Measurements from ENCODE around the gene BSND. TPM values are rescaled to one million over a fixed set of nuclear protein-coding genes. Genes with fewer than 3 reads are reported as not detected.

Gene BSND
- not detected for total RNA-seq

DNA sequence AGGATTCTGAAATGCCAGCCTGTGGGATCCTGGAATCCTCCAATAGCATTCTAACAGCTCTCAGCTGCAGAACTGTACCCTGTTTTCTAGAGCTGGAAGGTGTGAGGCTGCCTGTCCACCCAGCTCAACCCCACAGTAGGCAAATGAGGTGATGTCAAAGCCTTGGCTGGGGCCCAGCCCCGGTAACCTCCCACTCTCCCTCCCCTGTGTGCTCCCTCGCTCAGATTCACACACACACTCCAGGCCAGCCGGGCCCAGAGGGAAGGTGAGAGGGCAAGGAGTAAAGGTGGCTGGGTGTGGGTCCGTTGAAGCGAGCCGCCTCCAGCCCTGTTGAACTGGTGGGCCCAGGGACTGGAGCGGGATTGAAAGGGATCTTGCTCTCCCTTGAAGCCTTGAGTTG is at the start of gene BSND:
TSS of gene BSND (plus strand) at position 257 of the 400 bp plus-strand sequence. CDS start 254 bp downstream, outside the sequence.
- peaks cover 0 to 9% of the 10 kb centered on the region in 2 donors for H3K4me1 ChIP-seq
- H3K36me3 ChIP-seq: no peaks in the 10 kb centered on the region
- DNase-seq: no peak
- no peak for TF ChIP-seq POLR2A (IDR thresholded peaks at IDR 0.05)
- TF ChIP-seq, protein P1, sequence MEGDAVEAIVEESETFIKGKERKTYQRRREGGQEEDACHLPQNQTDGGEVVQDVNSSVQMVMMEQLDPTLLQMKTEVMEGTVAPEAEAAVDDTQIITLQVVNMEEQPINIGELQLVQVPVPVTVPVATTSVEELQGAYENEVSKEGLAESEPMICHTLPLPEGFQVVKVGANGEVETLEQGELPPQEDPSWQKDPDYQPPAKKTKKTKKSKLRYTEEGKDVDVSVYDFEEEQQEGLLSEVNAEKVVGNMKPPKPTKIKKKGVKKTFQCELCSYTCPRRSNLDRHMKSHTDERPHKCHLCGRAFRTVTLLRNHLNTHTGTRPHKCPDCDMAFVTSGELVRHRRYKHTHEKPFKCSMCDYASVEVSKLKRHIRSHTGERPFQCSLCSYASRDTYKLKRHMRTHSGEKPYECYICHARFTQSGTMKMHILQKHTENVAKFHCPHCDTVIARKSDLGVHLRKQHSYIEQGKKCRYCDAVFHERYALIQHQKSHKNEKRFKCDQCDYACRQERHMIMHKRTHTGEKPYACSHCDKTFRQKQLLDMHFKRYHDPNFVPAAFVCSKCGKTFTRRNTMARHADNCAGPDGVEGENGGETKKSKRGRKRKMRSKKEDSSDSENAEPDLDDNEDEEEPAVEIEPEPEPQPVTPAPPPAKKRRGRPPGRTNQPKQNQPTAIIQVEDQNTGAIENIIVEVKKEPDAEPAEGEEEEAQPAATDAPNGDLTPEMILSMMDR (IDR thresholded peaks at IDR 0.05): no peak
- intact Hi-C loops (cut with DNase I): no loop called here
- no peaks in the 10 kb centered on the region for H3K9me3 ChIP-seq
- peaks cover 5% of the 10 kb centered on the region for H3K27me3 ChIP-seq
- no peak within 1 kb of the TSS for H3K27ac ChIP-seq
- WGBS, 2 donors: 56 to 64% methylated on average over 4 to 7 of the region's 7 CpGs
- no peak within 1 kb of the TSS for H3K4me3 ChIP-seq (replicated peaks in 1 of 3)

DNA sequence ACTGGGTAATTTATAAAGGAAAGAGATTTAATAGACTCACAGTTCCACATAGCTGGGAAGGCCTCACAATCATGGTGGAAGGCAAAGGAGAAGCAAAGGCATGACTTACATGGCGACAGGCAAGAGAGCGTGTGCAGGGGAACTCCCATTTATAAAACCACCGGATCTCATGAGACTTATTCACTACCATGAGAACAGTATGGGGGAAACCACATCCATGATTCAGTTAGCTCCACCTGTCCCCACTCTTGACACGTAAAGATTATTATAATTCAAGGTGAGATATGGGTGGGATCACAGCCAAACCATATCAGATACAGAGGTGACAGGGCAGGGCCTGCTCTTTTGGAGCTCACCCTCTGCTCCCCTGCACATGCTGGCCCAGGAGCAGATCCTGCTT is 49.7 kb upstream of the BSND start:
- TF ChIP-seq, protein P1 (IDR thresholded peaks at IDR 0.05): no peak
- no peak for TF ChIP-seq POLR2A (IDR thresholded peaks at IDR 0.05)
- H3K4me3 ChIP-seq (replicated peaks in 1 of 3): no peak overlapping the region
- intact Hi-C loops (cut with DNase I): no loop called here
- no peak overlapping the region for H3K27ac ChIP-seq
- DNase-seq: no peak
- peaks cover 0 to 12% of the 10 kb centered on the region in 2 donors for H3K4me1 ChIP-seq
- no peaks in the 10 kb centered on the region for H3K9me3 ChIP-seq
- no peaks in the 10 kb centered on the region for H3K27me3 ChIP-seq
- no peaks in the 10 kb centered on the region for H3K36me3 ChIP-seq
- 90 to 94% methylated on average over 4 of the region's 4 CpGs for WGBS, 2 donors

DNA sequence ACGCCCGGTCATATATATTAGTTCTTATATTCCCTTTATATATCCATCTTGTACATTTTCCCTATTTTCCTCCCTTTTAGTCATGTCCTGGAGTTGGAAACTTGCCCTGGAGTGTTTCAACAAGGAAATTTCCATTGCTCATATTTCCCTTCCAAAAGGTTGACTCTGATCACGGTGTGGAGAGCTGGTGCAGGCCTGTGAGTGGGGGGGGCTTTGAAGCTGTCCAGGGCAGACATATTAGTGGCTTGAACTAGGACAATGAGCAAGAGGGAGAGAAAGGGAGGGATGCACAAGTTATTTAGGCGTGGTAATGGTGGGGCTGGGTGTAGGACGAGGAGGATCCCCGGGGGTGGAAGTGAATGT is 48.7 kb upstream of the BSND start:
- no peak for TF ChIP-seq POLR2A (IDR thresholded peaks at IDR 0.05)
- TF ChIP-seq, protein P1 (IDR thresholded peaks at IDR 0.05): no peak
- 59 to 60% methylated on average over 6 of the region's 6 CpGs for WGBS, 2 donors
- intact Hi-C loops (cut with DNase I): loop anchor here (2.0 kb wide), 1 partner anchor 47 kb away; no protein-coding TSS in a partner anchor
- Histone ChIP-seq H3K27ac (no peak overlapping the region), H3K9me3 (no peaks in the 10 kb centered on the region), H3K4me3 (replicated peaks in 1 of 3) (no peak overlapping the region), H3K27me3 (no peaks in the 10 kb centered on the region), H3K4me1 (peaks cover 0 to 12% of the 10 kb centered on the region in 2 donors), H3K36me3 (no peaks in the 10 kb centered on the region)
- no peak for DNase-seq

DNA sequence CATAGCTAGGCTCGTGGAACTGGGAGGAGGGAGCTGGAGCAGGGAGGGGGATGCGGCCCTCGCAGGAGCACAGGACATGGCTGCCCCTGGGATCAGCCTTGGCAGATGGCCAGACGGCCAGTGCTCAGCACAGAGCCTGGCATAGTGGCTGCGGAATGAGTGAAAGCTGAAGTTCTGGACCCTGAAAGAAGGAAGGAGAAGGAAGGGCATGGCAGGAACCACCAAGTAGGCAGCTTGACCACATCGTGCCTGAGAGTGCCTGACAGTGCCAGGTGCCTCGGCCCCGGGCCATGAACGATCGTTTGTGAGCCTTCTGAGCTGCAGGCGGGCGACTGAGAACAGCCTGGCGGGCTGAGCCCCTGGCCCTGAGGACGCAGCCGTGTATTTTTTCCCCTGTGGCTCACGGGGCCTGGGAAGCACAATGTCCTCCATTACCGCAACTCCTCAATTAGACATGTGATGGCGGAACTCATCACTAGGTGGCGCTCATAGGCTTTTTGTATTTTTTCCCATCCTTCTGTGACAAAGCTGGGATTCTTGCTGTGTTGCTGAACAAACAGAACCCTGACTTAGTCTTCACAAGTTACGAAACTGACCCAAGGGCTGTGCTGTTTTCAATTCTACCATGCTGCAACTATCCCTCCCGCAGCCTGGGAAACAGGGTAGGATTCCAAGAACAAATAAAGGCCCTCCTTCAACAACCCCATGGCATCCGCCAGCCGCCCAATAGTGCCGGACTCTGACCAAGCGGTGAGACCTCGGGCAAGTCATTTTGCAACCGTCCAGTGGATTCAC is 48.2 kb upstream of the BSND start:
- 25 to 32% methylated on average over 25 to 26 of the region's 27 CpGs for WGBS, 2 donors
- H3K4me3 ChIP-seq (replicated peaks in 1 of 3): no peak overlapping the region
- intact Hi-C loops (cut with DNase I): loop anchor here (2.0 kb wide), 1 partner anchor 46 kb away; no protein-coding TSS in a partner anchor

More for the DNA sequence above, 48.2 kb upstream of the BSND start:
- TF ChIP-seq, protein P1 (IDR thresholded peaks at IDR 0.05): peak; percentile 44 to 81 (median 68)
- TF ChIP-seq POLR2A (IDR thresholded peaks at IDR 0.05): no peak
- Histone ChIP-seq H3K4me1 (peaks cover 0 to 12% of the 10 kb centered on the region in 2 donors), H3K36me3 (no peaks in the 10 kb centered on the region), H3K27me3 (no peaks in the 10 kb centered on the region), H3K9me3 (no peaks in the 10 kb centered on the region), H3K27ac (no peak overlapping the region)
- DNase-seq: peak; percentile 60 to 74
